ENCODE data around the gene SAFB.

- TF ChIP-seq RARB (CRISPR knock-in tag; IDR thresholded peaks at IDR 0.05) (no peak), ZFP3 (CRISPR knock-in tag; IDR thresholded peaks at IDR 0.05) (no peak), TCF4 (CRISPR knock-in tag; IDR thresholded peaks at IDR 0.05; ENCODE audit: borderline replicate concordance) (no peak), PATZ1 (CRISPR knock-in tag; IDR thresholded peaks at IDR 0.05; ENCODE audit: borderline replicate concordance) (no peak), PPARA (CRISPR knock-in tag; IDR thresholded peaks at IDR 0.05; ENCODE audit: borderline replicate concordance) (no peak), CSDC2 (CRISPR knock-in tag; IDR thresholded peaks at IDR 0.05) (no peak)
- TF ChIP-seq, protein P1, sequence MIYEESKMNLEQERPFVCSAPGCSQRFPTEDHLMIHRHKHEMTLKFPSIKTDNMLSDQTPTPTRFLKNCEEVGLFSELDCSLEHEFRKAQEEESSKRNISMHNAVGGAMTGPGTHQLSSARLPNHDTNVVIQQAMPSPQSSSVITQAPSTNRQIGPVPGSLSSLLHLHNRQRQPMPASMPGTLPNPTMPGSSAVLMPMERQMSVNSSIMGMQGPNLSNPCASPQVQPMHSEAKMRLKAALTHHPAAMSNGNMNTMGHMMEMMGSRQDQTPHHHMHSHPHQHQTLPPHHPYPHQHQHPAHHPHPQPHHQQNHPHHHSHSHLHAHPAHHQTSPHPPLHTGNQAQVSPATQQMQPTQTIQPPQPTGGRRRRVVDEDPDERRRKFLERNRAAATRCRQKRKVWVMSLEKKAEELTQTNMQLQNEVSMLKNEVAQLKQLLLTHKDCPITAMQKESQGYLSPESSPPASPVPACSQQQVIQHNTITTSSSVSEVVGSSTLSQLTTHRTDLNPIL (CRISPR knock-in tag; IDR thresholded peaks at IDR 0.05; ENCODE audit: low read depth) = no peak
Measured at GRCh38 chr19:5683177-5683886, 60.4 kb downstream of the SAFB start.
